ENCODE data around the gene SLC39A5. TPM values are rescaled to one million over a fixed set of nuclear protein-coding genes. Genes with fewer than 3 reads are reported as not detected.

SLC39A5 gene
- total and polyA plus RNA-seq, 2 of the 13 experiments (the other 11 are each of a cell fraction or from before 2014, with no cell fraction given): 59.7 to 101 TPM

- TF ChIP-seq HMGXB4 (CRISPR knock-in tag; IDR thresholded peaks at IDR 0.05; ENCODE audit: borderline replicate concordance in 1 of 2, low read depth in 1 of 2) (peak; percentile 91 to 95), ISX (CRISPR knock-in tag; conservative IDR thresholded peaks at IDR 0.05) (no peak), JARID2 (CRISPR knock-in tag; IDR thresholded peaks at IDR 0.05; ENCODE audit: insufficient replicate concordance) (no peak), PAWR (CRISPR knock-in tag; IDR thresholded peaks at IDR 0.05; ENCODE audit: borderline replicate concordance) (no peak), TBX2 (CRISPR knock-in tag; IDR thresholded peaks at IDR 0.05; ENCODE audit: borderline replicate concordance) (peak; percentile 71; the same call in 1 of the 2 replicates), POLR2AphosphoS5 (IDR thresholded peaks at IDR 0.05; ENCODE audit: low read depth, low read length) (no peak; the same call in 1 of the 2 replicates), NFIC (IDR thresholded peaks at IDR 0.05; ENCODE audit: low read length) (no peak), ZNF788 (CRISPR knock-in tag; IDR thresholded peaks at IDR 0.05; ENCODE audit: borderline replicate concordance) (peak; percentile 84; the same call in 1 of the 2 replicates), GATA4 (IDR thresholded peaks at IDR 0.05; ENCODE audit: borderline replicate concordance, low read depth) (no peak), ZNF350 (CRISPR knock-in tag; IDR thresholded peaks at IDR 0.05; ENCODE audit: borderline replicate concordance, low read depth) (peak; percentile 72; the same call in 1 of the 2 replicates), ZNF34 (CRISPR knock-in tag; IDR thresholded peaks at IDR 0.05; ENCODE audit: borderline replicate concordance) (0 out of 2 replicates have a peak, but pooled peaks have one; percentile 41), MEF2D (CRISPR knock-in tag; IDR thresholded peaks at IDR 0.05) (0 out of 2 replicates have a peak, but pooled peaks have one; percentile 56), HNRNPUL1 (IDR thresholded peaks at IDR 0.05; ENCODE audit: low read depth, low read length) (no peak), ZNF546 (CRISPR knock-in tag; conservative IDR thresholded peaks at IDR 0.05) (0 out of 2 replicates have a peak, but pooled peaks have one; percentile 54), ELF4 (CRISPR knock-in tag; IDR thresholded peaks at IDR 0.05; ENCODE audit: borderline replicate concordance) (peak; percentile 73; the same call in 1 of the 2 replicates), ZNF33A (CRISPR knock-in tag; IDR thresholded peaks at IDR 0.05; ENCODE audit: borderline replicate concordance) (0 out of 2 replicates have a peak, but pooled peaks have one; percentile 72)
- TF ChIP-seq, protein P1, sequence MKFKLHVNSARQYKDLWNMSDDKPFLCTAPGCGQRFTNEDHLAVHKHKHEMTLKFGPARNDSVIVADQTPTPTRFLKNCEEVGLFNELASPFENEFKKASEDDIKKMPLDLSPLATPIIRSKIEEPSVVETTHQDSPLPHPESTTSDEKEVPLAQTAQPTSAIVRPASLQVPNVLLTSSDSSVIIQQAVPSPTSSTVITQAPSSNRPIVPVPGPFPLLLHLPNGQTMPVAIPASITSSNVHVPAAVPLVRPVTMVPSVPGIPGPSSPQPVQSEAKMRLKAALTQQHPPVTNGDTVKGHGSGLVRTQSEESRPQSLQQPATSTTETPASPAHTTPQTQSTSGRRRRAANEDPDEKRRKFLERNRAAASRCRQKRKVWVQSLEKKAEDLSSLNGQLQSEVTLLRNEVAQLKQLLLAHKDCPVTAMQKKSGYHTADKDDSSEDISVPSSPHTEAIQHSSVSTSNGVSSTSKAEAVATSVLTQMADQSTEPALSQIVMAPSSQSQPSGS (CRISPR knock-in tag; IDR thresholded peaks at IDR 0.05): peak; percentile 42; the same call in 1 of the 2 replicates
- TF ChIP-seq, protein P2, sequence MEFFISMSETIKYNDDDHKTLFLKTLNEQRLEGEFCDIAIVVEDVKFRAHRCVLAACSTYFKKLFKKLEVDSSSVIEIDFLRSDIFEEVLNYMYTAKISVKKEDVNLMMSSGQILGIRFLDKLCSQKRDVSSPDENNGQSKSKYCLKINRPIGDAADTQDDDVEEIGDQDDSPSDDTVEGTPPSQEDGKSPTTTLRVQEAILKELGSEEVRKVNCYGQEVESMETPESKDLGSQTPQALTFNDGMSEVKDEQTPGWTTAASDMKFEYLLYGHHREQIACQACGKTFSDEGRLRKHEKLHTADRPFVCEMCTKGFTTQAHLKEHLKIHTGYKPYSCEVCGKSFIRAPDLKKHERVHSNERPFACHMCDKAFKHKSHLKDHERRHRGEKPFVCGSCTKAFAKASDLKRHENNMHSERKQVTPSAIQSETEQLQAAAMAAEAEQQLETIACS (CRISPR knock-in tag; IDR thresholded peaks at IDR 0.05): no peak; the same call in 1 of the 2 replicates
- TF ChIP-seq, protein P3, sequence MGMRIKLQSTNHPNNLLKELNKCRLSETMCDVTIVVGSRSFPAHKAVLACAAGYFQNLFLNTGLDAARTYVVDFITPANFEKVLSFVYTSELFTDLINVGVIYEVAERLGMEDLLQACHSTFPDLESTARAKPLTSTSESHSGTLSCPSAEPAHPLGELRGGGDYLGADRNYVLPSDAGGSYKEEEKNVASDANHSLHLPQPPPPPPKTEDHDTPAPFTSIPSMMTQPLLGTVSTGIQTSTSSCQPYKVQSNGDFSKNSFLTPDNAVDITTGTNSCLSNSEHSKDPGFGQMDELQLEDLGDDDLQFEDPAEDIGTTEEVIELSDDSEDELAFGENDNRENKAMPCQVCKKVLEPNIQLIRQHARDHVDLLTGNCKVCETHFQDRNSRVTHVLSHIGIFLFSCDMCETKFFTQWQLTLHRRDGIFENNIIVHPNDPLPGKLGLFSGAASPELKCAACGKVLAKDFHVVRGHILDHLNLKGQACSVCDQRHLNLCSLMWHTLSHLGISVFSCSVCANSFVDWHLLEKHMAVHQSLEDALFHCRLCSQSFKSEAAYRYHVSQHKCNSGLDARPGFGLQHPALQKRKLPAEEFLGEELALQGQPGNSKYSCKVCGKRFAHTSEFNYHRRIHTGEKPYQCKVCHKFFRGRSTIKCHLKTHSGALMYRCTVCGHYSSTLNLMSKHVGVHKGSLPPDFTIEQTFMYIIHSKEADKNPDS (CRISPR knock-in tag; IDR thresholded peaks at IDR 0.05): no peak
- TF ChIP-seq, protein P4, sequence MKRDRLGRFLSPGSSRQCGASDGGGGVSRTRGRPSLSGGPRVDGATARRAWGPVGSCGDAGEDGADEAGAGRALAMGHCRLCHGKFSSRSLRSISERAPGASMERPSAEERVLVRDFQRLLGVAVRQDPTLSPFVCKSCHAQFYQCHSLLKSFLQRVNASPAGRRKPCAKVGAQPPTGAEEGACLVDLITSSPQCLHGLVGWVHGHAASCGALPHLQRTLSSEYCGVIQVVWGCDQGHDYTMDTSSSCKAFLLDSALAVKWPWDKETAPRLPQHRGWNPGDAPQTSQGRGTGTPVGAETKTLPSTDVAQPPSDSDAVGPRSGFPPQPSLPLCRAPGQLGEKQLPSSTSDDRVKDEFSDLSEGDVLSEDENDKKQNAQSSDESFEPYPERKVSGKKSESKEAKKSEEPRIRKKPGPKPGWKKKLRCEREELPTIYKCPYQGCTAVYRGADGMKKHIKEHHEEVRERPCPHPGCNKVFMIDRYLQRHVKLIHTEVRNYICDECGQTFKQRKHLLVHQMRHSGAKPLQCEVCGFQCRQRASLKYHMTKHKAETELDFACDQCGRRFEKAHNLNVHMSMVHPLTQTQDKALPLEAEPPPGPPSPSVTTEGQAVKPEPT (CRISPR knock-in tag; IDR thresholded peaks at IDR 0.05; ENCODE audit: low read depth): no peak
Observed at GRCh38 chr12:56224102-56224701, 5.6 kb upstream of the SLC39A5 start, which contains the start of gene NABP2 (continued).

Data from HepG2 (cell line).